ENCODE data around the gene RNF115.
A peak's percentile ranks its signal among the peaks of the same experiment; 100 is the strongest.
"Not testable (repeated sequence)": the region's sequence is repeated elsewhere in the genome, so short reads cannot be mapped to it uniquely, and the experiment has no call there.

The RNF115 gene

GRCh38 chr1:145771056-145771455, 52.8 kb downstream of the RNF115 start:
- no peak for DNase-seq

GRCh38 chr1:145768004-145768403, 55.9 kb downstream of the RNF115 start:
- DNase-seq, result not testable (repeated sequence)

GRCh38 chr1:145766926-145767325, 57.0 kb downstream of the RNF115 start:
- not testable (repeated sequence) for DNase-seq

GRCh38 chr1:145765585-145766360, 58.1 kb downstream of the RNF115 start:
- not testable (repeated sequence) for DNase-seq

GRCh38 chr1:145765127-145765526, 58.8 kb downstream of the RNF115 start:
- DNase-seq, result not testable (repeated sequence)

- not testable (repeated sequence) for DNase-seq
These were observed 59.5 kb downstream of the RNF115 start for GRCh38 chr1:145764231-145764940.

GRCh38 chr1:145762001-145762400, 61.9 kb downstream of the RNF115 start:
- not testable (repeated sequence) for DNase-seq

- not testable (repeated sequence) for DNase-seq
These were observed 62.4 kb downstream of the RNF115 start for GRCh38 chr1:145761498-145761897.

GRCh38 chr1:145760395-145760949, 63.4 kb downstream of the RNF115 start:
- not testable (repeated sequence) for DNase-seq

GRCh38 chr1:145759721-145760120, 64.2 kb downstream of the RNF115 start:
- DNase-seq, result no peak

GRCh38 chr1:145758575-145758974, 65.3 kb downstream of the RNF115 start:
- DNase-seq, result no peak

GRCh38 chr1:145758116-145758515, 65.8 kb downstream of the RNF115 start:
- no peak for DNase-seq

GRCh38 chr1:145757420-145757819, 66.5 kb downstream of the RNF115 start:
- no peak for DNase-seq

GRCh38 chr1:145751491-145752037, 72.3 kb downstream of the RNF115 start:
- peak; percentile 22 for DNase-seq

GRCh38 chr1:145750426-145750825, 73.5 kb downstream of the RNF115 start:
- DNase-seq, result no peak

GRCh38 chr1:145747398-145748247, 76.3 kb downstream of the RNF115 start:
- DNase-seq, result no peak

- no peak for DNase-seq
These were observed 83.6 kb downstream of the RNF115 start for GRCh38 chr1:145740269-145740668.

- no peak for DNase-seq
These were observed 87.7 kb downstream of the RNF115 start for GRCh38 chr1:145736191-145736590.

- DNase-seq, result no peak
These were observed 93.0 kb downstream of the RNF115 start for GRCh38 chr1:145730900-145731299.

- DNase-seq, result no peak
These were observed 93.4 kb downstream of the RNF115 start for GRCh38 chr1:145730467-145730866.

GRCh38 chr1:145729666-145730436, 94.0 kb downstream of the RNF115 start:
- DNase-seq, result no peak

- no peak for DNase-seq
These were observed 94.7 kb downstream of the RNF115 start for GRCh38 chr1:145729196-145729595.

Measured in GOT3 (cell line).